SK-N-SH (cell line): ENCODE data around the gene SMLR1. TPM values are rescaled to one million over a fixed set of nuclear protein-coding genes. Genes with fewer than 3 reads are reported as not detected.

Experiments used
- CHD2 ChIP-seq: fragments of 150-350 bp; IDR thresholded peaks from 2 replicates; pipeline ENCODE4 v1.6.1; 2018; ENCODE audit warnings: low read length; ENCODE audit not compliant: partially characterized antibody
- EZH2phosphoT487 ChIP-seq: fragments of 200-600 bp; sonication (generic); IDR thresholded peaks from 2 replicates; pipeline ENCODE4 v1.6.1; 2017; ENCODE audit warnings: low read depth, mixed run types, mild to moderate bottlenecking, antibody characterized with exemption, moderate library complexity, borderline replicate concordance
- FOSL2 ChIP-seq: IDR thresholded peaks from 2 replicates; pipeline ENCODE4 v1.4.0; 2012; ENCODE audit warnings: low read depth, mild to moderate bottlenecking, moderate library complexity, borderline replicate concordance
- FOXJ3 ChIP-seq: sonication (generic); formaldehyde crosslinking; IDR thresholded peaks from 2 replicates; pipeline ENCODE4 v1.5.1; 2020; ENCODE audit warnings: mild to moderate bottlenecking, missing genetic modification reagents
- GABPA ChIP-seq: IDR thresholded peaks from 2 replicates; pipeline ENCODE4 v1.4.0; 2012; ENCODE audit warnings: low read depth, mild to moderate bottlenecking
- GATA2 ChIP-seq: sonication (generic); formaldehyde crosslinking; IDR thresholded peaks from 2 replicates; pipeline ENCODE4 v1.5.0; 2020; ENCODE audit warnings: mild to moderate bottlenecking, missing genetic modification reagents
- MXI1 ChIP-seq: IDR thresholded peaks from 2 replicates; pipeline ENCODE4 v1.6.1; 2012; ENCODE audit warnings: mild to moderate bottlenecking, low read depth, low read length, improper control_type of control experiment
- NRF1 ChIP-seq: IDR thresholded peaks from 2 replicates; pipeline ENCODE4 v1.6.1; 2012; ENCODE audit warnings: low read depth, mild to moderate bottlenecking, low read length
- POLR2AphosphoS5 ChIP-seq: IDR thresholded peaks from 2 replicates; pipeline ENCODE4 v1.6.1; 2012; ENCODE audit warnings: low read depth, low read length
- RCOR1 ChIP-seq: fragments of 150-350 bp; IDR thresholded peaks from 2 replicates; pipeline ENCODE4 v1.6.1; 2017; ENCODE audit warnings: antibody characterized with exemption, low read length
- RFX5 ChIP-seq: IDR thresholded peaks from 2 replicates; pipeline ENCODE4 v1.6.1; 2012; ENCODE audit warnings: mild to moderate bottlenecking, improper control_type of control experiment, low read length
- SIN3A ChIP-seq: IDR thresholded peaks from 2 replicates; pipeline ENCODE4 v1.6.1; 2012; ENCODE audit warnings: low read depth, mild to moderate bottlenecking, low read length, moderate library complexity, borderline replicate concordance
- SMC3 ChIP-seq: IDR thresholded peaks from 2 replicates; pipeline ENCODE4 v1.6.1; 2012; ENCODE audit warnings: low read depth, low read length, improper control_type of control experiment
- TCF12 ChIP-seq: IDR thresholded peaks from 2 replicates; pipeline ENCODE4 v1.4.0; 2012
- TEAD4 ChIP-seq: IDR thresholded peaks from 2 replicates; pipeline ENCODE4 v1.4.0; 2012; ENCODE audit warnings: mild to moderate bottlenecking, borderline replicate concordance; ENCODE audit not compliant: insufficient read depth
- polyA plus RNA-seq, 3 experiments: library from polyadenylated mRNA; depleted of rRNA; stranded (reverse); fragments of >200 nt; gene quantifications; 2 replicates each; pipeline ENCODE4 v1.2.3, GENCODE V29; 2012
- TF ChIP-seq, protein P1 (sequence below): fragments of 200-600 bp; sonication (generic); IDR thresholded peaks from 2 replicates; pipeline ENCODE4 v1.6.1; 2017; ENCODE audit warnings: antibody characterized with exemption, mild to moderate bottlenecking, moderate library complexity
- TF ChIP-seq, protein P2 (sequence below): fragments of 150-350 bp; IDR thresholded peaks from 2 replicates; pipeline ENCODE4 v1.6.1; 2016; ENCODE audit warnings: mild to moderate bottlenecking, low read depth, low read length
- TF ChIP-seq, protein P3 (sequence below): IDR thresholded peaks from 2 replicates; pipeline ENCODE4 v1.4.0; 2012; ENCODE audit warnings: low read depth, borderline replicate concordance
- TF ChIP-seq, protein P4 (sequence below): IDR thresholded peaks from 2 replicates; pipeline ENCODE4 v1.6.1; 2012; ENCODE audit warnings: mild to moderate bottlenecking, low read depth, low read length, moderate library complexity

SMLR1 gene
- polyA plus RNA-seq, 1 of the 3 experiments (the other 2 are of a cell fraction) = 0.03 TPM

DNA sequence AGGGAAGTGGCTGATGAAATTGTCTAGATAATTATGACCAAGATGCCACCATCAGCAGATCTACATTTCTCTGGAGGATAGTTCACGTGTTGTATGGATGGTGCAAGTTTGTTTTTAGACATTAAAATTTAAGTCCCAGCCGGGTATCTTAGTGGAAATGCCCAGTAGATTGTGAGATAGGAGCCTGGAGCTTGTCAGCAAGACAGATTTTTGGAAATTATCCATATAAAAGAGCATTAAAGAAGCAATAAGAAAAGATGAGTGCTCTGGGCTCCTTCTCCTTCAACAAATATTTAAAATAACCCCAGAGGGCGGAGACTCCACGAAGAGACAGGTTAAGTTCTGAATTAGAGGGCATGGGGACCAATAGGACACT lies 47.6 kb upstream of the SMLR1 start (continued):
- TF ChIP-seq, protein P1, sequence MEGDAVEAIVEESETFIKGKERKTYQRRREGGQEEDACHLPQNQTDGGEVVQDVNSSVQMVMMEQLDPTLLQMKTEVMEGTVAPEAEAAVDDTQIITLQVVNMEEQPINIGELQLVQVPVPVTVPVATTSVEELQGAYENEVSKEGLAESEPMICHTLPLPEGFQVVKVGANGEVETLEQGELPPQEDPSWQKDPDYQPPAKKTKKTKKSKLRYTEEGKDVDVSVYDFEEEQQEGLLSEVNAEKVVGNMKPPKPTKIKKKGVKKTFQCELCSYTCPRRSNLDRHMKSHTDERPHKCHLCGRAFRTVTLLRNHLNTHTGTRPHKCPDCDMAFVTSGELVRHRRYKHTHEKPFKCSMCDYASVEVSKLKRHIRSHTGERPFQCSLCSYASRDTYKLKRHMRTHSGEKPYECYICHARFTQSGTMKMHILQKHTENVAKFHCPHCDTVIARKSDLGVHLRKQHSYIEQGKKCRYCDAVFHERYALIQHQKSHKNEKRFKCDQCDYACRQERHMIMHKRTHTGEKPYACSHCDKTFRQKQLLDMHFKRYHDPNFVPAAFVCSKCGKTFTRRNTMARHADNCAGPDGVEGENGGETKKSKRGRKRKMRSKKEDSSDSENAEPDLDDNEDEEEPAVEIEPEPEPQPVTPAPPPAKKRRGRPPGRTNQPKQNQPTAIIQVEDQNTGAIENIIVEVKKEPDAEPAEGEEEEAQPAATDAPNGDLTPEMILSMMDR = no peak
- TF ChIP-seq POLR2AphosphoS5 = peak; percentile 91
- TF ChIP-seq RCOR1 = no peak
- peak; percentile 87 for TF ChIP-seq TEAD4
- no peak for TF ChIP-seq GABPA
- peak; percentile 59; the same call in 1 of the 2 replicates for TF ChIP-seq FOSL2
- TF ChIP-seq SIN3A = peak; percentile 46; the same call in 1 of the 2 replicates
- no peak for TF ChIP-seq EZH2phosphoT487
- no peak for TF ChIP-seq RFX5
- TF ChIP-seq, protein P2, sequence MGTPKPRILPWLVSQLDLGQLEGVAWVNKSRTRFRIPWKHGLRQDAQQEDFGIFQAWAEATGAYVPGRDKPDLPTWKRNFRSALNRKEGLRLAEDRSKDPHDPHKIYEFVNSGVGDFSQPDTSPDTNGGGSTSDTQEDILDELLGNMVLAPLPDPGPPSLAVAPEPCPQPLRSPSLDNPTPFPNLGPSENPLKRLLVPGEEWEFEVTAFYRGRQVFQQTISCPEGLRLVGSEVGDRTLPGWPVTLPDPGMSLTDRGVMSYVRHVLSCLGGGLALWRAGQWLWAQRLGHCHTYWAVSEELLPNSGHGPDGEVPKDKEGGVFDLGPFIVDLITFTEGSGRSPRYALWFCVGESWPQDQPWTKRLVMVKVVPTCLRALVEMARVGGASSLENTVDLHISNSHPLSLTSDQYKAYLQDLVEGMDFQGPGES = no peak
- no peak for TF ChIP-seq CHD2
- TF ChIP-seq FOXJ3 (CRISPR knock-in tag) = no peak
- TF ChIP-seq NRF1 = no peak
- peak; percentile 100 for TF ChIP-seq TCF12
- TF ChIP-seq, protein P3, sequence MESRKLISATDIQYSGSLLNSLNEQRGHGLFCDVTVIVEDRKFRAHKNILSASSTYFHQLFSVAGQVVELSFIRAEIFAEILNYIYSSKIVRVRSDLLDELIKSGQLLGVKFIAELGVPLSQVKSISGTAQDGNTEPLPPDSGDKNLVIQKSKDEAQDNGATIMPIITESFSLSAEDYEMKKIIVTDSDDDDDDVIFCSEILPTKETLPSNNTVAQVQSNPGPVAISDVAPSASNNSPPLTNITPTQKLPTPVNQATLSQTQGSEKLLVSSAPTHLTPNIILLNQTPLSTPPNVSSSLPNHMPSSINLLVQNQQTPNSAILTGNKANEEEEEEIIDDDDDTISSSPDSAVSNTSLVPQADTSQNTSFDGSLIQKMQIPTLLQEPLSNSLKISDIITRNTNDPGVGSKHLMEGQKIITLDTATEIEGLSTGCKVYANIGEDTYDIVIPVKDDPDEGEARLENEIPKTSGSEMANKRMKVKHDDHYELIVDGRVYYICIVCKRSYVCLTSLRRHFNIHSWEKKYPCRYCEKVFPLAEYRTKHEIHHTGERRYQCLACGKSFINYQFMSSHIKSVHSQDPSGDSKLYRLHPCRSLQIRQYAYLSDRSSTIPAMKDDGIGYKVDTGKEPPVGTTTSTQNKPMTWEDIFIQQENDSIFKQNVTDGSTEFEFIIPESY = peak; percentile 51; the same call in 1 of the 2 replicates
- TF ChIP-seq, protein P4, sequence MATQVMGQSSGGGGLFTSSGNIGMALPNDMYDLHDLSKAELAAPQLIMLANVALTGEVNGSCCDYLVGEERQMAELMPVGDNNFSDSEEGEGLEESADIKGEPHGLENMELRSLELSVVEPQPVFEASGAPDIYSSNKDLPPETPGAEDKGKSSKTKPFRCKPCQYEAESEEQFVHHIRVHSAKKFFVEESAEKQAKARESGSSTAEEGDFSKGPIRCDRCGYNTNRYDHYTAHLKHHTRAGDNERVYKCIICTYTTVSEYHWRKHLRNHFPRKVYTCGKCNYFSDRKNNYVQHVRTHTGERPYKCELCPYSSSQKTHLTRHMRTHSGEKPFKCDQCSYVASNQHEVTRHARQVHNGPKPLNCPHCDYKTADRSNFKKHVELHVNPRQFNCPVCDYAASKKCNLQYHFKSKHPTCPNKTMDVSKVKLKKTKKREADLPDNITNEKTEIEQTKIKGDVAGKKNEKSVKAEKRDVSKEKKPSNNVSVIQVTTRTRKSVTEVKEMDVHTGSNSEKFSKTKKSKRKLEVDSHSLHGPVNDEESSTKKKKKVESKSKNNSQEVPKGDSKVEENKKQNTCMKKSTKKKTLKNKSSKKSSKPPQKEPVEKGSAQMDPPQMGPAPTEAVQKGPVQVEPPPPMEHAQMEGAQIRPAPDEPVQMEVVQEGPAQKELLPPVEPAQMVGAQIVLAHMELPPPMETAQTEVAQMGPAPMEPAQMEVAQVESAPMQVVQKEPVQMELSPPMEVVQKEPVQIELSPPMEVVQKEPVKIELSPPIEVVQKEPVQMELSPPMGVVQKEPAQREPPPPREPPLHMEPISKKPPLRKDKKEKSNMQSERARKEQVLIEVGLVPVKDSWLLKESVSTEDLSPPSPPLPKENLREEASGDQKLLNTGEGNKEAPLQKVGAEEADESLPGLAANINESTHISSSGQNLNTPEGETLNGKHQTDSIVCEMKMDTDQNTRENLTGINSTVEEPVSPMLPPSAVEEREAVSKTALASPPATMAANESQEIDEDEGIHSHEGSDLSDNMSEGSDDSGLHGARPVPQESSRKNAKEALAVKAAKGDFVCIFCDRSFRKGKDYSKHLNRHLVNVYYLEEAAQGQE = no peak
- no peak for TF ChIP-seq MXI1
- no peak for TF ChIP-seq SMC3
- TF ChIP-seq GATA2 = no peak
